Adrenal gland (tissue), 5 donors: Measurements from ENCODE around the gene RBM4B.

Source experiments
- CTCF ChIP-seq, 6 experiments: fragments of 450-650 bp in 4 of 6; fragments of 200-600 bp in 2 of 6; sonication (generic) in 1 of 6; IDR thresholded peaks; 1 replicate in 5 of 6; 2 replicates in 1 of 6; pipeline versions ENCODE4 v1.5.1 to v1.8.0; 2016 to 2021; ENCODE audit warnings: antibody characterized with exemption in 6 of 6, mild to moderate bottlenecking in 2 of 6, moderate library complexity in 1 of 6
- POLR2A ChIP-seq, 2 donors: fragments of 450-650 bp; IDR thresholded peaks; one replicate each; pipeline ENCODE4 v1.6.1; 2017; ENCODE audit warnings: antibody characterized with exemption in 2 of 2, mild to moderate bottlenecking in 2 of 2, moderate library complexity in 1 of 2
- donor health status: DM: no; HTN: no; CAD: no.

- TF ChIP-seq CTCF (IDR thresholded peaks at IDR 0.05) = no peak
- TF ChIP-seq POLR2A (IDR thresholded peaks at IDR 0.05) = no peak
Observed at GRCh38 chr11:66628061-66628603, 49.6 kb downstream of the RBM4B start.
